AG04449 (cell line): ENCODE results near the gene MSANTD1.

Source experiments
- CTCF ChIA-PET: fragments of 350-600 bp; formaldehyde crosslinking; extraction: SDS; loops from one replicate; lab custom pipeline; 2021; ENCODE audit warnings: antibody characterized with exemption; lab: Yijun Ruan, JAX
- POLR2A ChIA-PET: fragments of 400-600, 350-600 bp; formaldehyde crosslinking; extraction: SDS; loops from one replicate; lab custom pipeline; 2020; ENCODE audit warnings: antibody characterized with exemption, inconsistent platforms; lab: Yijun Ruan, JAX
- DNase-seq: peaks from one replicate; pipeline ENCODE4 v3.0.0-alpha.2; 2010; ENCODE audit warnings: low read depth, low spot score
- H3K4me3 ChIP-seq: 2 replicates; pipeline ENCODE4 v1.5.1; 2011; ENCODE audit warnings: low read depth, mild to moderate bottlenecking, control low read depth, low read length
- TF ChIP-seq, protein P1 (sequence below): IDR thresholded peaks from one replicate; pipeline ENCODE4 v1.5.1; 2011; ENCODE audit warnings: mild to moderate bottlenecking, moderate library complexity, low read length, control low read depth, inconsistent platforms; ENCODE audit not compliant: insufficient read depth; ENCODE audit errors: missing control alignments

Gene MSANTD1

DNA sequence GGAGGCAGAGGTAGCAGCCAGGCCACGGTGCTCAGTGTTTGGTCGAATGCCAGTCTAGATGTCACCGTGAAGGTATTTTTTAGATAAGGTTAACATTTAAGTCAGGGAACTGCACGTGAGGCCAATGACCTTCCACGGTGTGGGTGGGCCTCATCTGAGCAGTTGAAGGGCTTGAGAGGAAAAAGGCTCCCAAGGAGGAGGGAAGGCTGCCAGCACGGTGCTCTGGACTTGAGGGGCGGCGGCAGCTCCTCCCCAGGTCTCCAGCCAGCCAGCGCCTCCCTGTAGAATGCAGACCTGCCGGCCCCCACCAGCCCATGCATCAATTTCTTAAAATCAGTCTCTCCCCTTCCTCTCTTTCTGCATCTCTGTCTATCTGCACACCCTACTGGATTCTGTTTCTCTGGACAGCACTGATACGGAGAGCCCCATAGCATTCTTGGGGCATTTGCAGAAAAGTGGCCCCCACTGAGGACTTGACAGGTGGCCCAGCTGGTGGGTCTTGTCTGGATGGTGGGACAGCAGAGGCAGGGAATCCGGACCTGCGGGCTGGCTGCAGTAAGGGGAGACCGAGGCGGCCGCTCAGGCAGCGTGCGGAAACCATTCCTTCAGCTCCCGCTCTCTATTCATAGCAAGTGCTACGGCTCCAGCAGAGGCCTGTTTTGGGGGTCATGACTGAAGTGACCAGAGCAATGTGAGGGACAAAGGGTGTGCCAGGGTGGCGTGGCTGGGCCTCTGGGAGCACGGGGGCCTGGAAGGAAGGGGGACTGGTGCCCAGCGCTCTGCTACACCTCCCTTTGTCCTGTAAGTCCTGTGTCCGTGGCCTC, 36.0 kb downstream of the MSANTD1 start:
- CTCF ChIA-PET = no interaction called here
- TF ChIP-seq, protein P1, sequence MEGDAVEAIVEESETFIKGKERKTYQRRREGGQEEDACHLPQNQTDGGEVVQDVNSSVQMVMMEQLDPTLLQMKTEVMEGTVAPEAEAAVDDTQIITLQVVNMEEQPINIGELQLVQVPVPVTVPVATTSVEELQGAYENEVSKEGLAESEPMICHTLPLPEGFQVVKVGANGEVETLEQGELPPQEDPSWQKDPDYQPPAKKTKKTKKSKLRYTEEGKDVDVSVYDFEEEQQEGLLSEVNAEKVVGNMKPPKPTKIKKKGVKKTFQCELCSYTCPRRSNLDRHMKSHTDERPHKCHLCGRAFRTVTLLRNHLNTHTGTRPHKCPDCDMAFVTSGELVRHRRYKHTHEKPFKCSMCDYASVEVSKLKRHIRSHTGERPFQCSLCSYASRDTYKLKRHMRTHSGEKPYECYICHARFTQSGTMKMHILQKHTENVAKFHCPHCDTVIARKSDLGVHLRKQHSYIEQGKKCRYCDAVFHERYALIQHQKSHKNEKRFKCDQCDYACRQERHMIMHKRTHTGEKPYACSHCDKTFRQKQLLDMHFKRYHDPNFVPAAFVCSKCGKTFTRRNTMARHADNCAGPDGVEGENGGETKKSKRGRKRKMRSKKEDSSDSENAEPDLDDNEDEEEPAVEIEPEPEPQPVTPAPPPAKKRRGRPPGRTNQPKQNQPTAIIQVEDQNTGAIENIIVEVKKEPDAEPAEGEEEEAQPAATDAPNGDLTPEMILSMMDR = no peak
- POLR2A ChIA-PET = no interaction called here
- no peak for DNase-seq
- H3K4me3 ChIP-seq = no peak overlapping the region

DNA sequence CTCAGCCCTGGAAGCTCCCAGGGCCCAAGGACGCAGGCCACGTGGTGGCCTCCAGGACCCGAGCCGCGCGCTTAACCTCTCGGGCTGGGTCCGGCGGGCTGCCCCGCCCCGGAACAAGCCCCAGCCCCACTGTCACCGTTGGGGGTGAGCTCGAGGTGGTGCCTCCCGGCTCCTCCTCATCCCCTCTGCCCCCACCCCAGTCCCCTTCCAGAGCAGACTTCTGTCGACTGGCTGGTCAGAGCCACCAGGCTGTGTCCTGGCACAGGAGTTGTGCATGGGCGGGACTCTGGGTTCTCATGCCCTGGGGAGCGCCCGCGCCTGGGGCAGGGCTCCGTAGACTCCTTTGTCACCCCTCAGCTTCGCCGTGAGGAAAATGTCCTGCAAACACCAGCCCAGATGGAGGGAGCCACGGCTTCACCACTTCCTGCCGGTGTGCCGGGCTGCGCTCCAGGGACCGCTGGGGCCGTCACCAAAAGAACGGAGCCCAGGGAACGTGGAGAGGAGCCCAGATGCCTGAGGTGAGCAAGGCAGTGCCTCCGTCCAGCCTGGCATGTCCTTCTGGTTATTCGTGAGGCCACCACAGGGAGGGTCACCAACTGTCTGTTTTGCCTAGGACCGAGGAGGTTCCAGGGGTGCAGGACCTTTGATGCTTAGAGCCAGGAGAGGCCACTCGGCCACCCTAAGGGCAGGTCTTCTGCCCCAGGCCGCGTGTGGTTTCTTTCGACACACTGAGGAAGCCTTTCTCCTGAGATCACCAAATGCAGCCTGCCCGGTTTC, 36.8 kb downstream of the MSANTD1 start:
- H3K4me3 ChIP-seq = no peak overlapping the region
- TF ChIP-seq, protein P1 = no peak
- ChIA-PET POLR2A (no interaction called here), CTCF (no interaction called here)
- DNase-seq = no peak

DNA sequence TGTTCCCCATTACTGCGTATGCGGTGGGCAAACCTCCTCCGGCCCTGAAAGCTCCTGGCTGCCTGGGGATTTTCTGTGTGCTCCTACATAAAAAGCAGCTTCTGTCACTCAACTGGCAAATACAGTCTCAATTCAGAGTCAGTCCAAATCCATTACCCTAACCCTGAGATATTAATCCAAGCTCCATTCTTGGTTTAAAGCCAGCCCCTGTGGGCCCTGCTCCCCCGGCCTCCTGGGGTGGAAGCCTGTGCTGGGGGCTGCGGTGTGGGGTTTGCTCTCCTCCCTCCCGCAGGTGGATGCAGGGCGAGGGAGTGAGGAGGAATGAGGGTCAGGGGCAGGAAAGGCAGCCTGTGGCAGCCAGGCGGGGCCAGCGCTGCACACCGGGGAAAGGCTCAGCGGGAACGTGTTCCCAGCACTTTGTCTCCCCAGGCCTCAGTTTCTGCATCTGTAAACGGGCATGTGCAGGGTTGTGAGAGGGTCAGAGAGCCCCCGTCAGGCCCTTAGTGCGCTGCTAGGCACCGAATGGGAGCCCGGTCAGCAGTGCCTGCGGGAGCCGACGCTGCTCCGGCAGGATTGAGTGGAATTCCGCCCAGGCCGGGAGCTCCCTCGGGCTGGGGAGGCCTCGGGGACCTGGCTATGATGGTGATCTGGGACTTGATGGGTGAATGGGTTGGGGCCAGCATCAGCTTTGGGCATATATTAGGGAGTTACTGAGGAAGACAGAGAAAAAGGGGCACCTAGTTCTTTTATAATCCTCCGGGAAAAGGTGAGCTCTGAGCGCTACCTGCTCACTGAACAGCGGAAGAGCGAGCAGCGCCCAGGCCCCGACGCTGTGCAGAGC, 37.6 kb downstream of the MSANTD1 start:
- TF ChIP-seq, protein P1 = no peak
- POLR2A ChIA-PET = no interaction called here
- DNase-seq = no peak
- H3K4me3 ChIP-seq = no peak overlapping the region
- CTCF ChIA-PET = no interaction called here

DNA sequence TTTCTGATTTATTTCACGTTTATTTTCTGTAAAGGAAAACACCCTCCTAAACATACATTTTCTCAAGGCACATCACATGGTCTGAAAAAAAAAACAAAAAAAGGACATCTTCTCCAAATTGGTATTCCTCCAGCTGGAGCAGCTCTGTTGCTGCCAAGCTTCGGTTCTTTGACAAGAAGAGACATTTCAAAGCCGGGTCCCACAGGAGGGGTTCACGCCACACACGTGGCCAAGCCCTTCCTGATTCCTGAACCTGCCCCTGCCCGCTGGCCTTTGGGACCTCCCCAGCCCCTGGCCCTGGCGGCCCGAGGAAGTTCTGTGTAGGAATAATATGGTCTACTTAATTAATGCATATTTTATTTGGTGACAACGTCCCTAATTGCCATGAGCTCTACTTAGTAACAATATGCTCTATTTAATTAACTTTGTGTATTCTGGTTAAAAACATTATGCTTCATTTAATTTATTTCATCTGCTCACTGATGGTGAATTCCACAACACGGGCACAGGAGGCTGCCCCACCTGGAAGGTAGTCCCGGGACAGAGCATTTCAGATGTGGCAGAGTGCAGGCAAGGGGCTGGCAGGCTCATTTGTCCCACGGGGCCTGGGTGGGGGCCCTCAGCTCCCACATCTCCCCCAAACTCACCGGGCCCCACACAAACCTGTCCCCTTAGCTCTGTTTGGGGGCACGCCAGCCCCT, 38.5 kb downstream of the MSANTD1 start:
- CTCF ChIA-PET = interaction anchor here (0.9 kb wide), 1 partner anchor 156 kb away, joined by 3 read pairs; no protein-coding TSS in a partner anchor
- no peak for DNase-seq
- TF ChIP-seq, protein P1 = no peak
- H3K4me3 ChIP-seq = no peak overlapping the region
- POLR2A ChIA-PET = no interaction called here

DNA sequence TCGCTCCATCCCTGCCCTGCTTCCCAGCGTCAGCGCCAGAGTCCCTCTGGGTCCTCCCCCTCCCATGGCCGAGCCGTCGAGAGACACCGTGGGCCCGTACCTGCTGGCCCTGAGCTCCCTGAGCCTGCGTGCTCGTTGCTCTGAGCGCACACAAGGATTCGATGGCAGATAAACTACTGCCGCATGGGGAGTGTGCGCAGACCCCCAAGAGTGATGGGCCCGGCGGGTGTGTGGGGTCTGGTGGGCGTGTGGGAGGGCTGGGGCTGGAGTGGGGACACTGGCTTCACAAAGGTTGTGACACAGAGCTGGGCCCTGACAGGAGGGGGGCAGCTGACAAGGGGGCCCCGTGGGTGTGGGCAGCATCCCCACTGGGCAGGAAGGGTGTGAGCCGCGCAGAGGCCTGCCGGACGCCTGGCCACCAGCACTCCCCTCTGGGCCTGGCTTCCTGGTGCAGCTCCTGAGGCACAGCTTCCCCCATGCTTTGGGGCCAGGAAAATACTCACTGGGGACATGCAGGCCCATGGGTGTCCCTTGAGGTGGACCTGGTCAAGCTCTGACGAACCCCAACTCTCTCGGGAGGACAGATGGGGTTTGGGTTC, 39.1 kb downstream of the MSANTD1 start:
- H3K4me3 ChIP-seq = no peak overlapping the region
- ChIA-PET CTCF (interaction anchor here (0.9 kb wide), 1 partner anchor 155 kb away, joined by 3 read pairs; no protein-coding TSS in a partner anchor), POLR2A (no interaction called here)
- TF ChIP-seq, protein P1 = no peak
- no peak for DNase-seq
